IMR-90 (cell line): ENCODE measurements around the gene ATP5PD. TPM values are rescaled to one million over a fixed set of nuclear protein-coding genes. Genes with fewer than 3 reads are reported as not detected.

ENCODE experiments used
- ATAC-seq: fragments of 200-7000 bp; cut with Tn5 transposase; 2 replicates; pipeline ENCODE4 v1.9.1; 2020; ENCODE audit warnings: low read depth, mild to moderate bottlenecking, moderate library complexity
- BruUV-seq: library from RNA; stranded (reverse); fragments of 400-500 nt; replicated peaks from 2 replicates; lab custom pipeline; 2021; lab: Mats Ljungman, UMichigan
- CTCF ChIA-PET: fragments of 300-600 bp; formaldehyde crosslinking; extraction: SDS; loops from one replicate; lab custom pipeline; 2021; ENCODE audit warnings: antibody characterized with exemption; lab: Yijun Ruan, JAX
- POLR2A ChIA-PET: fragments of 300-600 bp; sonication (Branson Sonifier 250); formaldehyde crosslinking; loops from one replicate; lab custom pipeline; 2022; ENCODE audit warnings: antibody characterized with exemption; ENCODE audit not compliant: unreplicated experiment; lab: Charles Lee
- DNase-seq: peaks from one replicate; pipeline ENCODE4 v3.0.0; 2013
- H2AFZ ChIP-seq: replicated peaks from 2 replicates; pipeline ENCODE3; 2013; ENCODE audit warnings: low read length, mild to moderate bottlenecking; ENCODE audit not compliant: poor library complexity
- H2AK5ac ChIP-seq: 2 replicates; pipeline ENCODE4 v1.6.1; 2013; ENCODE audit warnings: low read depth, low read length, inconsistent platforms
- H2AK9ac ChIP-seq: replicated peaks from 2 replicates; pipeline ENCODE3; 2013; ENCODE audit warnings: mild to moderate bottlenecking, low read depth, low read length, moderate library complexity; ENCODE audit not compliant: poor library complexity
- H2BK120ac ChIP-seq: 2 replicates; pipeline ENCODE4 v1.6.1; 2013; ENCODE audit warnings: low read depth, low read length, inconsistent platforms
- H2BK15ac ChIP-seq: 3 replicates; pipeline ENCODE4 v1.6.1; 2013; ENCODE audit warnings: low read depth, low read length, inconsistent platforms
- H2BK20ac ChIP-seq: 2 replicates; pipeline ENCODE4 v1.6.1; 2013; ENCODE audit warnings: low read depth, mild to moderate bottlenecking, inconsistent platforms, low read length, moderate library complexity
- H2BK5ac ChIP-seq: 2 replicates; pipeline ENCODE4 v1.6.1; 2013; ENCODE audit warnings: mild to moderate bottlenecking, low read depth, low read length, inconsistent platforms; ENCODE audit not compliant: poor library complexity, severe bottlenecking
- H3K14ac ChIP-seq: replicated peaks from 2 replicates; pipeline ENCODE4 v1.6.1; 2013; ENCODE audit warnings: low read depth, low read length, inconsistent platforms
- H3K18ac ChIP-seq: 2 replicates; pipeline ENCODE4 v1.6.1; 2013; ENCODE audit warnings: low read depth, low read length, control low read depth
- H3K23ac ChIP-seq: 2 replicates; pipeline ENCODE4 v1.6.1; 2013; ENCODE audit warnings: low read depth, low read length, inconsistent platforms
- H3K27ac ChIP-seq: 2 replicates; pipeline ENCODE4 v1.5.1; 2013; ENCODE audit warnings: mild to moderate bottlenecking, control low read depth, low read length; ENCODE audit not compliant: insufficient read depth
- H3K27me3 ChIP-seq: 2 replicates; pipeline ENCODE4 v1.6.1; 2013; ENCODE audit warnings: low read length; ENCODE audit not compliant: control insufficient read depth, insufficient read depth
- H3K36me3 ChIP-seq: 2 replicates; pipeline ENCODE4 v1.6.1; 2013; ENCODE audit warnings: low read length, mixed read lengths; ENCODE audit not compliant: control insufficient read depth, insufficient read depth
- H3K4ac ChIP-seq: 2 replicates; pipeline ENCODE4 v1.6.1; 2013; ENCODE audit warnings: low read depth, low read length, inconsistent platforms
- H3K4me1 ChIP-seq: 2 replicates; pipeline ENCODE4 v1.6.1; 2013; ENCODE audit warnings: low read length, mixed read lengths; ENCODE audit not compliant: control insufficient read depth, insufficient read depth
- H3K4me2 ChIP-seq: 2 replicates; pipeline ENCODE4 v1.6.1; 2013; ENCODE audit warnings: low read depth, mild to moderate bottlenecking, control low read depth, low read length, moderate library complexity
- H3K4me3 ChIP-seq: 2 replicates; pipeline ENCODE4 v1.5.1; 2013; ENCODE audit warnings: low read depth, mild to moderate bottlenecking, control low read depth, low read length, moderate library complexity; ENCODE audit not compliant: insufficient read depth
- H3K56ac ChIP-seq: 2 replicates; pipeline ENCODE4 v1.6.1; 2013; ENCODE audit warnings: low read length, inconsistent platforms; ENCODE audit not compliant: insufficient read depth; ENCODE audit errors: extremely low read depth
- H3K79me1 ChIP-seq, 2 experiments: 2 replicates each; pipeline ENCODE4 v1.6.1; 2013; ENCODE audit warnings: low read length in 2 of 2, inconsistent platforms in 1 of 2, low read depth in 1 of 2
- H3K9ac ChIP-seq: 2 replicates; pipeline ENCODE4 v1.6.1; 2013; ENCODE audit warnings: low read depth, low read length, control low read depth
- H3K9me1 ChIP-seq: 2 replicates; pipeline ENCODE4 v1.6.1; 2013; ENCODE audit warnings: low read length, inconsistent platforms; ENCODE audit not compliant: insufficient read depth
- H3K9me3 ChIP-seq: 2 replicates; pipeline ENCODE4 v1.6.1; 2013; ENCODE audit warnings: low read length; ENCODE audit not compliant: control insufficient read depth, insufficient read depth
- H4K20me1 ChIP-seq: 2 replicates; pipeline ENCODE4 v1.6.1; 2013; ENCODE audit warnings: low read length, inconsistent platforms; ENCODE audit not compliant: insufficient read depth
- H4K5ac ChIP-seq: 2 replicates; pipeline ENCODE4 v1.6.1; 2013; ENCODE audit warnings: mild to moderate bottlenecking, low read depth, low read length, control low read depth
- H4K8ac ChIP-seq, 2 experiments: 2 replicates each; pipeline ENCODE4 v1.6.1; 2013; ENCODE audit warnings: low read depth in 2 of 2, low read length in 2 of 2, control low read depth in 1 of 2, inconsistent platforms in 1 of 2
- H4K91ac ChIP-seq: 2 replicates; pipeline ENCODE4 v1.6.1; 2013; ENCODE audit warnings: low read depth, low read length, inconsistent platforms; ENCODE audit not compliant: insufficient read depth
- BHLHE40 ChIP-seq: fragments of 150-350 bp; IDR thresholded peaks from 2 replicates; pipeline ENCODE4 v1.6.1; 2016; ENCODE audit warnings: mild to moderate bottlenecking, low read depth, low read length
- CEBPB ChIP-seq: IDR thresholded peaks from 2 replicates; pipeline ENCODE4 v1.6.1; 2012; ENCODE audit warnings: low read depth, low read length, improper control_type of control experiment
- CHD1 ChIP-seq: IDR thresholded peaks from 2 replicates; pipeline ENCODE4 v1.6.1; 2012; ENCODE audit warnings: low read depth, low read length, improper control_type of control experiment
- CTCF ChIP-seq: conservative IDR thresholded peaks from 2 replicates; pipeline ENCODE4 v1.5.1; 2012; ENCODE audit warnings: mild to moderate bottlenecking, low read depth, low read length, improper control_type of control experiment
- FOS ChIP-seq: fragments of 150-350 bp; IDR thresholded peaks from 2 replicates; pipeline ENCODE4 v1.6.1; 2016; ENCODE audit warnings: low read depth, low read length
- NFE2L2 ChIP-seq: fragments of 150-350 bp; IDR thresholded peaks from 2 replicates; pipeline ENCODE4 v1.6.1; 2016; ENCODE audit warnings: low read depth, mild to moderate bottlenecking, low read length
- POLR2A ChIP-seq: IDR thresholded peaks from 2 replicates; pipeline ENCODE4 v1.6.1; 2012; ENCODE audit warnings: mild to moderate bottlenecking, low read depth, low read length
- RCOR1 ChIP-seq: IDR thresholded peaks from 2 replicates; pipeline ENCODE4 v1.6.1; 2012; ENCODE audit warnings: mild to moderate bottlenecking, low read length, improper control_type of control experiment; ENCODE audit not compliant: insufficient replicate concordance
- SMC3 ChIP-seq: fragments of 150-350 bp; IDR thresholded peaks from 2 replicates; pipeline ENCODE4 v1.6.1; 2016; ENCODE audit warnings: low read depth, mild to moderate bottlenecking, antibody characterized with exemption, low read length, moderate library complexity
- WGBS, 2 experiments: methylation state at CpG; one replicate each; pipeline versions ENCODE4 v1.1.5 to v1.1.7; 2013; ENCODE audit warnings: missing lambda C conversion rate in 2 of 2; ENCODE audit not compliant: insufficient read length in 1 of 2; ENCODE audit errors: extremely low coverage in 2 of 2; 5-methylcytosine and 5-hydroxymethylcytosine counted together
- dilution Hi-C: fragments of 300-500 bp; cut with HindIII; formaldehyde crosslinking; loops from one replicate; pipeline ENCODE4 v1.14.3; 2018; ENCODE audit warnings: low sequenced_read_pairs; ENCODE audit not compliant: unreplicated experiment
- in situ Hi-C: fragments of 300-500 bp; cut with MboI; formaldehyde crosslinking; loops from 3 replicates; pipeline ENCODE4 v1.14.3; 2019; ENCODE audit warnings: low sequenced_read_pairs, inconsistent platforms, mixed read lengths
- intact Hi-C: fragments of 100-400 bp; cut with micrococcal nuclease; formaldehyde crosslinking; loops from 2 replicates; pipeline ENCODE4 v1.10.0; 2022
- polyA plus RNA-seq, 3 experiments: library from polyadenylated mRNA; depleted of rRNA; stranded (reverse); fragments of >200 nt; gene quantifications; 2 replicates each; pipeline ENCODE4 v1.2.3, GENCODE V29; 2012; ENCODE audit warnings: low replicate concordance in 1 of 3
- total RNA-seq: library from RNA; depleted of rRNA; stranded (reverse); fragments of >200 nt; gene quantifications from 2 replicates; pipeline ENCODE4 v1.2.3, GENCODE V29; 2012
- TF ChIP-seq, protein P1 (sequence below): fragments of 150-350 bp; IDR thresholded peaks from 2 replicates; pipeline ENCODE4 v1.6.1; 2017; ENCODE audit warnings: mild to moderate bottlenecking, antibody characterized with exemption, low read length, low read depth

The ATP5PD gene
- total and polyA plus RNA-seq, 2 of the 4 experiments (the other 2 are of a cell fraction) = 373 to 425 TPM

GRCh38 chr17:75041656-75042280, 5.0 kb downstream of the ATP5PD start:
- H4K5ac ChIP-seq = no peak overlapping the region
- H3K14ac ChIP-seq = no peak overlapping the region
- whole genome bisulfite sequencing, 2 experiments = 50% methylated on average over 2 of the region's 12 CpGs; no CpG with 5 or more reads in 1 of the 2 experiments
- no peak overlapping the region for H3K56ac ChIP-seq
- no peak overlapping the region for H2BK120ac ChIP-seq
- H3K9me3 ChIP-seq = no peaks in the 10 kb centered on the region
- no peak overlapping the region for H3K23ac ChIP-seq
- in situ Hi-C loops (no loop called here), intact Hi-C loops (no loop called here), dilution Hi-C loops (no loop called here)
- H2AK5ac ChIP-seq = no peak overlapping the region
- H4K20me1 ChIP-seq = no peaks in the 10 kb centered on the region
- no peaks in the 10 kb centered on the region for H3K27me3 ChIP-seq
- H2AFZ ChIP-seq = no peak overlapping the region
- no peak overlapping the region for H2AK9ac ChIP-seq
- H3K4me1 ChIP-seq = no peaks in the 10 kb centered on the region
- no peak overlapping the region for H4K8ac ChIP-seq
- no peak overlapping the region for H3K18ac ChIP-seq
- no peak overlapping the region for H3K9ac ChIP-seq
- H3K9me1 ChIP-seq = peaks cover 3% of the 10 kb centered on the region; the same call in 1 of the 2 replicates
- BruUV-seq = no TSS peak
- H3K4me3 ChIP-seq = no peak overlapping the region
- no peak overlapping the region for H2BK5ac ChIP-seq
- no peak overlapping the region for H2BK15ac ChIP-seq
- no peak overlapping the region for H3K27ac ChIP-seq
- no peak overlapping the region for H2BK20ac ChIP-seq
- peaks cover 27% of the 10 kb centered on the region for H3K36me3 ChIP-seq
- no peak for DNase-seq
- H3K4ac ChIP-seq = no peak overlapping the region
- TF ChIP-seq BHLHE40 (no peak), POLR2A (no peak), FOS (no peak), CHD1 (no peak), CEBPB (no peak), CTCF (no peak), SMC3 (no peak), NFE2L2 (no peak), RCOR1 (no peak)
- TF ChIP-seq, protein P1, sequence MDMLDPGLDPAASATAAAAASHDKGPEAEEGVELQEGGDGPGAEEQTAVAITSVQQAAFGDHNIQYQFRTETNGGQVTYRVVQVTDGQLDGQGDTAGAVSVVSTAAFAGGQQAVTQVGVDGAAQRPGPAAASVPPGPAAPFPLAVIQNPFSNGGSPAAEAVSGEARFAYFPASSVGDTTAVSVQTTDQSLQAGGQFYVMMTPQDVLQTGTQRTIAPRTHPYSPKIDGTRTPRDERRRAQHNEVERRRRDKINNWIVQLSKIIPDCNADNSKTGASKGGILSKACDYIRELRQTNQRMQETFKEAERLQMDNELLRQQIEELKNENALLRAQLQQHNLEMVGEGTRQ = no peak
- no peak for ATAC-seq
- POLR2A ChIA-PET = interaction anchor here (0.6 kb wide), 1 partner anchor 220 kb away, joined by 3 read pairs; the partner anchor contains the start of genes GGA3 and MRPS7
- no peak overlapping the region for H3K4me2 ChIP-seq
- no peak overlapping the region for H4K91ac ChIP-seq
- CTCF ChIA-PET = interaction anchor here (1.3 kb wide), 1 partner anchor 80 kb away, joined by 3 read pairs; no protein-coding TSS in a partner anchor
- peaks cover 11 to 36% of the 10 kb centered on the region in 2 experiments for H3K79me1 ChIP-seq
